Measurements from ENCODE around the gene TMEM179.

The TMEM179 gene

GRCh38 chr14:104567141-104567956, 37.2 kb downstream of the TMEM179 start:
- no peak for DNase-seq

GRCh38 chr14:104564744-104565679, 39.6 kb downstream of the TMEM179 start:
- no peak for DNase-seq

GRCh38 chr14:104563742-104564615, 40.6 kb downstream of the TMEM179 start:
- DNase-seq, result peak; percentile 21 to 63

- no peak for DNase-seq
Measured at GRCh38 chr14:104563191-104563741, 41.3 kb downstream of the TMEM179 start.

GRCh38 chr14:104562606-104563005, 42.0 kb downstream of the TMEM179 start:
- DNase-seq, result no peak

GRCh38 chr14:104561632-104562495, 42.7 kb downstream of the TMEM179 start:
- no peak for DNase-seq

GRCh38 chr14:104561124-104561557, 43.4 kb downstream of the TMEM179 start:
- no peak for DNase-seq

- no peak for DNase-seq
Measured at GRCh38 chr14:104560586-104560945, 44.0 kb downstream of the TMEM179 start.

- DNase-seq, result no peak
Measured at GRCh38 chr14:104559804-104560585, 44.6 kb downstream of the TMEM179 start.

GRCh38 chr14:104559028-104559803, 45.4 kb downstream of the TMEM179 start:
- no peak for DNase-seq

- no peak for DNase-seq
Measured at GRCh38 chr14:104558231-104559027, 46.1 kb downstream of the TMEM179 start.

GRCh38 chr14:104557766-104558165, 46.8 kb downstream of the TMEM179 start:
- DNase-seq, result no peak

GRCh38 chr14:104557086-104557485, 47.5 kb downstream of the TMEM179 start:
- DNase-seq, result no peak

- DNase-seq, result no peak
Measured at GRCh38 chr14:104556256-104557021, 48.1 kb downstream of the TMEM179 start.

GRCh38 chr14:104555430-104556255, 48.9 kb downstream of the TMEM179 start:
- no peak for DNase-seq

- no peak for DNase-seq
Measured at GRCh38 chr14:104554608-104555429, 49.8 kb downstream of the TMEM179 start.

All from hippocampal formation (tissue), 2 donors.